CD8-positive, alpha-beta memory T cell (primary cell): ENCODE measurements around the gene NT5C. TPM values are rescaled to one million over a fixed set of nuclear protein-coding genes. Genes with fewer than 3 reads are reported as not detected.

Experiments used
- CTCF ChIA-PET: fragments of 350-600 bp; sonication (Branson Sonifier 250); formaldehyde crosslinking; loops from one replicate; lab custom pipeline; 2021; ENCODE audit warnings: antibody characterized with exemption; lab: Charles Lee
- POLR2A ChIA-PET: fragments of 350-600 bp; sonication (Branson Sonifier 250); formaldehyde crosslinking; loops from one replicate; lab custom pipeline; 2021; ENCODE audit warnings: antibody characterized with exemption; lab: Charles Lee
- DNase-seq, 5 donors: peaks; one replicate each; pipeline versions ENCODE4 v3.0.0 to v3.0.0-alpha.2; 2020 to 2022; ENCODE audit warnings: mixed read lengths in 1 of 5
- H3K27ac ChIP-seq: one replicate; pipeline ENCODE4 v1.7.0; 2013; ENCODE audit warnings: low read depth, mild to moderate bottlenecking, low read length, moderate library complexity
- H3K27me3 ChIP-seq: 2 replicates; pipeline ENCODE4 v1.7.0; 2013; ENCODE audit warnings: low read length, mild to moderate bottlenecking; ENCODE audit not compliant: insufficient read depth, poor library complexity, severe bottlenecking
- H3K36me3 ChIP-seq: 2 replicates; pipeline ENCODE4 v1.7.0; 2013; ENCODE audit warnings: mild to moderate bottlenecking, low read length, moderate library complexity; ENCODE audit not compliant: insufficient read depth
- H3K4me1 ChIP-seq: 2 replicates; pipeline ENCODE4 v1.7.0; 2013; ENCODE audit warnings: mild to moderate bottlenecking, low read length, moderate library complexity; ENCODE audit not compliant: insufficient read depth
- H3K4me3 ChIP-seq: 2 replicates; pipeline ENCODE4 v1.7.0; 2013; ENCODE audit warnings: mild to moderate bottlenecking, low read length
- H3K9me3 ChIP-seq: 2 replicates; pipeline ENCODE4 v1.7.0; 2013; ENCODE audit warnings: mild to moderate bottlenecking, low read length
- H3K27ac Mint-ChIP-seq, 8 donors: one replicate each; pipeline ENCODE4 v1.8.0; 2020 to 2021; ENCODE audit warnings: mixed read lengths in 8 of 8, mild to moderate bottlenecking in 6 of 8, inconsistent platforms in 3 of 8, moderate library complexity in 3 of 8
- H3K27me3 Mint-ChIP-seq, 2 donors: one replicate each; pipeline ENCODE4 v1.8.0; 2020 to 2021; ENCODE audit warnings: mixed read lengths in 2 of 2, mild to moderate bottlenecking in 1 of 2, moderate library complexity in 1 of 2
- H3K36me3 Mint-ChIP-seq, 3 donors: one replicate each; pipeline ENCODE4 v1.8.0; 2020 to 2021; ENCODE audit warnings: mixed read lengths in 3 of 3, inconsistent platforms in 1 of 3, mild to moderate bottlenecking in 1 of 3
- H3K4me1 Mint-ChIP-seq, 3 donors: one replicate each; pipeline ENCODE4 v1.8.0; 2020 to 2021; ENCODE audit warnings: mixed read lengths in 3 of 3, inconsistent platforms in 1 of 3, mild to moderate bottlenecking in 1 of 3
- H3K4me3 Mint-ChIP-seq, 7 donors: one replicate each; pipeline ENCODE4 v1.8.0; 2020 to 2021; ENCODE audit warnings: mixed read lengths in 7 of 7, mild to moderate bottlenecking in 6 of 7, moderate library complexity in 4 of 7, inconsistent platforms in 2 of 7
- H3K9me3 Mint-ChIP-seq, 5 donors: one replicate each; pipeline ENCODE4 v1.8.0; 2020 to 2022; ENCODE audit warnings: mixed read lengths in 5 of 5, mild to moderate bottlenecking in 3 of 5, moderate library complexity in 2 of 5, inconsistent platforms in 1 of 5
- polyA plus RNA-seq: library from polyadenylated mRNA; unstranded; fragments of 300-500 nt; fragmentation: Illumina TruSeq; gene quantifications from one replicate; pipeline ENCODE4 v1.2.3, GENCODE V29; 2021
- total RNA-seq, 2 experiments: library from RNA; stranded (reverse); gene quantifications; one replicate each; pipeline ENCODE4 v1.2.3, GENCODE V29; 2021

NT5C gene
- total RNA-seq: 10 to 100 TPM; 75.7 to 84.8 TPM
- polyA plus RNA-seq: 42.3 TPM

GRCh38 chr17:75131278-75132017, at the start of gene NT5C:
TSS of gene NT5C (minus strand) at chr17:75131742. CDS start at chr17:75131707, 35 bp downstream.
- Mint-ChIP-seq H3K27me3 (no peaks in the 10 kb centered on the region), H3K36me3 (peaks cover 0 to 28% (median 2%) of the 10 kb centered on the region in 3 donors), H3K9me3 (no peaks in the 10 kb centered on the region), H3K4me3 (peak within 1 kb of the TSS; percentile 84 to 97 (median 89)), H3K4me1 (peaks cover 7 to 16% (median 11%) of the 10 kb centered on the region in 3 donors), H3K27ac (peak within 1 kb of the TSS; percentile 56 to 96 (median 88))
- peak; percentile 48 to 70 (median 64) for DNase-seq
- H3K9me3 ChIP-seq: no peaks in the 10 kb centered on the region
- H3K36me3 ChIP-seq: peaks cover 8% of the 10 kb centered on the region
- peak within 1 kb of the TSS; percentile 67 for H3K27ac ChIP-seq
- peak within 1 kb of the TSS; percentile 52 for H3K4me3 ChIP-seq
- ChIA-PET CTCF (interaction anchor here (0.6 to 12.6 kb wide), 14 partner anchors 9 to 175 kb away, joined by 3 to 151 read pairs (median 4); partner anchors contain the start of gene ARMC7), POLR2A (interaction anchor here (0.6 to 3.1 kb wide), 11 partner anchors 10 to 382 kb away, joined by 3 to 12 read pairs (median 4); partner anchors contain the start of genes ARMC7 and MIF4GD)
- peaks cover 10% of the 10 kb centered on the region for H3K4me1 ChIP-seq
- no peaks in the 10 kb centered on the region for H3K27me3 ChIP-seq

GRCh38 chr17:75181110-75181509, 49.6 kb upstream of the NT5C start:
- Mint-ChIP-seq H3K4me1 (peaks cover 29 to 56% (median 51%) of the 10 kb centered on the region in 3 donors), H3K4me3 (peak overlapping the region; percentile 88 to 97 (median 91)), H3K36me3 (peaks cover 0 to 39% (median 3%) of the 10 kb centered on the region in 3 donors), H3K9me3 (peaks cover 0 to 2% (median 0%) of the 10 kb centered on the region in 5 donors), H3K27ac (peak overlapping the region in 7 of 8 donors; percentile 70 to 93 (median 89)), H3K27me3 (peaks cover 0 to 3% of the 10 kb centered on the region in 2 donors)
- Histone ChIP-seq H3K36me3 (no peaks in the 10 kb centered on the region), H3K9me3 (no peaks in the 10 kb centered on the region), H3K4me1 (peaks cover 33% of the 10 kb centered on the region), H3K4me3 (peak overlapping the region; percentile 91), H3K27ac (peak overlapping the region; percentile 85), H3K27me3 (no peaks in the 10 kb centered on the region)
- no peak for DNase-seq
- CTCF ChIA-PET: interaction anchor here (1.5 to 1.6 kb wide), 2 partner anchors 9 to 70 kb away, joined by 4 read pairs; no protein-coding TSS in a partner anchor
- POLR2A ChIA-PET: interaction anchor here (0.6 to 2.0 kb wide), 6 partner anchors 7 to 397 kb away, joined by 3 to 8 read pairs (median 4); no protein-coding TSS in a partner anchor

- Histone ChIP-seq H3K4me1 (peaks cover 20% of the 10 kb centered on the region), H3K27me3 (no peaks in the 10 kb centered on the region), H3K36me3 (peaks cover 8% of the 10 kb centered on the region), H3K9me3 (no peaks in the 10 kb centered on the region), H3K27ac (no peak overlapping the region), H3K4me3 (no peak overlapping the region)
- Mint-ChIP-seq H3K9me3 (no peaks in the 10 kb centered on the region), H3K27me3 (no peaks in the 10 kb centered on the region), H3K36me3 (peaks cover 0 to 65% (median 6%) of the 10 kb centered on the region in 3 donors), H3K4me1 (peaks cover 24 to 48% (median 38%) of the 10 kb centered on the region in 3 donors), H3K27ac (peak overlapping the region in 2 of 8 donors; percentile 17 to 24), H3K4me3 (peak overlapping the region in 2 of 7 donors; percentile 45 to 48)
- CTCF ChIA-PET: interaction anchor here (1.0 kb wide), 1 partner anchor 9 kb away, joined by 3 read pairs; no protein-coding TSS in a partner anchor
- POLR2A ChIA-PET: interaction anchor here (0.7 kb wide), 1 partner anchor 59 kb away, joined by 5 read pairs; no protein-coding TSS in a partner anchor
- DNase-seq: no peak
Measured at GRCh38 chr17:75178453-75178852, 46.9 kb upstream of the NT5C start.

GRCh38 chr17:75176625-75177024, 45.1 kb upstream of the NT5C start:
- no peaks in the 10 kb centered on the region for H3K9me3 ChIP-seq
- peaks cover 12% of the 10 kb centered on the region for H3K36me3 ChIP-seq
- peaks cover 25 to 54% (median 41%) of the 10 kb centered on the region in 3 donors for H3K4me1 Mint-ChIP-seq
- H3K27me3 Mint-ChIP-seq: no peaks in the 10 kb centered on the region
- H3K4me3 ChIP-seq: no peak overlapping the region
- POLR2A ChIA-PET: interaction anchor here (0.5 kb wide), 1 partner anchor 1189 kb away, joined by 3 read pairs; no protein-coding TSS in a partner anchor
- H3K4me3 Mint-ChIP-seq: peak overlapping the region in 1 of 7 donors; percentile 52
- peaks cover 21% of the 10 kb centered on the region for H3K4me1 ChIP-seq
- no peak overlapping the region for H3K27ac ChIP-seq
- H3K9me3 Mint-ChIP-seq: no peaks in the 10 kb centered on the region
- CTCF ChIA-PET: interaction anchor here (1.2 kb wide), 1 partner anchor 63 kb away, joined by 5 read pairs; no protein-coding TSS in a partner anchor
- H3K36me3 Mint-ChIP-seq: peaks cover 0 to 75% (median 11%) of the 10 kb centered on the region in 3 donors
- no peak for DNase-seq
- H3K27me3 ChIP-seq: no peaks in the 10 kb centered on the region
- peak overlapping the region in 2 of 8 donors; percentile 33 to 72 for H3K27ac Mint-ChIP-seq

- no peaks in the 10 kb centered on the region for H3K9me3 Mint-ChIP-seq
- H3K27me3 Mint-ChIP-seq: no peaks in the 10 kb centered on the region
- peaks cover 0 to 72% (median 11%) of the 10 kb centered on the region in 3 donors for H3K36me3 Mint-ChIP-seq
- no peak for DNase-seq
- CTCF ChIA-PET: interaction anchor here (1.0 to 8.4 kb wide), 3 partner anchors 25 to 61 kb away, joined by 3 to 194 read pairs (median 3); partner anchors contain the start of gene ARMC7
- POLR2A ChIA-PET: no interaction called here
- H3K27me3 ChIP-seq: no peaks in the 10 kb centered on the region
- peak overlapping the region in 1 of 8 donors; percentile 32 for H3K27ac Mint-ChIP-seq
- H3K36me3 ChIP-seq: peaks cover 12% of the 10 kb centered on the region
- H3K4me1 Mint-ChIP-seq: peaks cover 16 to 43% (median 27%) of the 10 kb centered on the region in 3 donors
- H3K27ac ChIP-seq: no peak overlapping the region
- no peak overlapping the region for H3K4me3 Mint-ChIP-seq
- no peak overlapping the region for H3K4me3 ChIP-seq
- peaks cover 12% of the 10 kb centered on the region for H3K4me1 ChIP-seq
- no peaks in the 10 kb centered on the region for H3K9me3 ChIP-seq
Measured at GRCh38 chr17:75174996-75175395, 43.5 kb upstream of the NT5C start.

- Mint-ChIP-seq H3K36me3 (peaks cover 0 to 63% (median 11%) of the 10 kb centered on the region in 3 donors), H3K27me3 (no peaks in the 10 kb centered on the region), H3K27ac (peak overlapping the region in 3 of 8 donors; percentile 26 to 58 (median 29)), H3K4me1 (peaks cover 14 to 28% (median 17%) of the 10 kb centered on the region in 3 donors), H3K9me3 (no peaks in the 10 kb centered on the region), H3K4me3 (no peak overlapping the region)
- H3K36me3 ChIP-seq: peaks cover 12% of the 10 kb centered on the region
- ChIA-PET POLR2A (interaction anchor here (0.6 kb wide), 1 partner anchor 74 kb away, joined by 3 read pairs; no protein-coding TSS in a partner anchor), CTCF (interaction anchor here (1.3 to 8.4 kb wide), 4 partner anchors 13 to 212 kb away, joined by 4 to 194 read pairs (median 10); partner anchors contain the start of gene ARMC7)
- no peak overlapping the region for H3K27ac ChIP-seq
- DNase-seq: no peak
- H3K4me3 ChIP-seq: no peak overlapping the region
- no peaks in the 10 kb centered on the region for H3K27me3 ChIP-seq
- H3K9me3 ChIP-seq: no peaks in the 10 kb centered on the region
- peaks cover 8% of the 10 kb centered on the region for H3K4me1 ChIP-seq
Measured at GRCh38 chr17:75173526-75173925, 42.0 kb upstream of the NT5C start.

GRCh38 chr17:75168998-75169397, 37.5 kb upstream of the NT5C start:
- H3K9me3 Mint-ChIP-seq: no peaks in the 10 kb centered on the region
- CTCF ChIA-PET: interaction anchor here (1.0 to 8.4 kb wide), 3 partner anchors 10 to 55 kb away, joined by 3 to 194 read pairs (median 4); partner anchors contain the start of genes ARMC7 and NT5C
- H3K4me1 Mint-ChIP-seq: peaks cover 9 to 20% (median 12%) of the 10 kb centered on the region in 3 donors

More at GRCh38 chr17:75168998-75169397, 37.5 kb upstream of the NT5C start:
- no peaks in the 10 kb centered on the region for H3K27me3 Mint-ChIP-seq
- peaks cover 9% of the 10 kb centered on the region for H3K36me3 ChIP-seq
- peaks cover 0 to 59% (median 5%) of the 10 kb centered on the region in 3 donors for H3K36me3 Mint-ChIP-seq
- no peak overlapping the region for H3K4me3 Mint-ChIP-seq
- no peak overlapping the region for H3K27ac Mint-ChIP-seq
- H3K27me3 ChIP-seq: no peaks in the 10 kb centered on the region
- POLR2A ChIA-PET: interaction anchor here (0.6 kb wide), 1 partner anchor 19 kb away, joined by 3 read pairs; no protein-coding TSS in a partner anchor
- H3K4me1 ChIP-seq: peaks cover 8% of the 10 kb centered on the region
- H3K4me3 ChIP-seq: no peak overlapping the region
- H3K27ac ChIP-seq: no peak overlapping the region
- DNase-seq: no peak
- H3K9me3 ChIP-seq: no peaks in the 10 kb centered on the region
